ENCODE results near the gene LATS2.

DNA sequence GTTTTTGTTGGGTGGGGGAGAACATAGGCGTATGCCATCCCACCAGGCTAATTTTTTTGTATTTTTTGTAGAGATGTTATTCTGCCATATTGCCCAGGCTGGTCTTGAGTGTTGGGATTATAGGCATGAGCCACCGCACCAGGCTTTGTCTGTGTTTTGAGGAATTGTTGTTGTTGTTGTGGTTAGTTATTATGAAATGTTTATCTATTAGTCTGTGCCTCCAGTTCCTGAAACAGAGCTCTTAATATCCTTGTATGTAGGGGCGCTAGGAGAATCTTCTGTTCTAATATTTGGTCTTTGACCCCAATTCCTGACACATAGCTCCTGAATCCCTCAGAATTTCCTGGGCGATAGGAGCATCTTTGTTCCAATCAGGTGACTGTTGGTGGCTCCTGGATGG, 5.6 kb upstream of the LATS2 start:
- TF ChIP-seq, protein P1, sequence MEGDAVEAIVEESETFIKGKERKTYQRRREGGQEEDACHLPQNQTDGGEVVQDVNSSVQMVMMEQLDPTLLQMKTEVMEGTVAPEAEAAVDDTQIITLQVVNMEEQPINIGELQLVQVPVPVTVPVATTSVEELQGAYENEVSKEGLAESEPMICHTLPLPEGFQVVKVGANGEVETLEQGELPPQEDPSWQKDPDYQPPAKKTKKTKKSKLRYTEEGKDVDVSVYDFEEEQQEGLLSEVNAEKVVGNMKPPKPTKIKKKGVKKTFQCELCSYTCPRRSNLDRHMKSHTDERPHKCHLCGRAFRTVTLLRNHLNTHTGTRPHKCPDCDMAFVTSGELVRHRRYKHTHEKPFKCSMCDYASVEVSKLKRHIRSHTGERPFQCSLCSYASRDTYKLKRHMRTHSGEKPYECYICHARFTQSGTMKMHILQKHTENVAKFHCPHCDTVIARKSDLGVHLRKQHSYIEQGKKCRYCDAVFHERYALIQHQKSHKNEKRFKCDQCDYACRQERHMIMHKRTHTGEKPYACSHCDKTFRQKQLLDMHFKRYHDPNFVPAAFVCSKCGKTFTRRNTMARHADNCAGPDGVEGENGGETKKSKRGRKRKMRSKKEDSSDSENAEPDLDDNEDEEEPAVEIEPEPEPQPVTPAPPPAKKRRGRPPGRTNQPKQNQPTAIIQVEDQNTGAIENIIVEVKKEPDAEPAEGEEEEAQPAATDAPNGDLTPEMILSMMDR (IDR thresholded peaks at IDR 0.05), result no peak
- no peak for TF ChIP-seq POLR2A (IDR thresholded peaks at IDR 0.05)

All from Peyer's patch (tissue), 4 donors.